ENCODE results near the gene SLAMF1.

- TF ChIP-seq FOS (IDR thresholded peaks at IDR 0.05; ENCODE audit: extremely low read depth, insufficient read length) (no peak), EHMT2 (IDR thresholded peaks at IDR 0.05) (no peak), EZH2 (IDR thresholded peaks at IDR 0.05; ENCODE audit: borderline replicate concordance, low read depth, low read length) (no peak), POLR2AphosphoS5 (IDR thresholded peaks at IDR 0.05; ENCODE audit: control insufficient read depth, insufficient read depth, low read depth, low read length) (no peak), ZNF274 (IDR thresholded peaks at IDR 0.05; ENCODE audit: borderline replicate concordance, low read depth, low read length) (no peak), PATZ1 (CRISPR knock-in tag; IDR thresholded peaks at IDR 0.05; ENCODE audit: borderline replicate concordance) (no peak), ZNF224 (CRISPR knock-in tag; IDR thresholded peaks at IDR 0.05) (no peak), ZBTB17 (CRISPR knock-in tag; IDR thresholded peaks at IDR 0.05) (no peak), CTCF (IDR thresholded peaks at IDR 0.05 in 2 of 3, conservative IDR thresholded peaks at IDR 0.05 in 1 of 3; ENCODE audit: insufficient read depth in 2 of 3, low read depth in 1 of 3, low read length in 3 of 3) (no peak), TSC22D4 (tag; IDR thresholded peaks at IDR 0.05) (no peak), SAP30 (IDR thresholded peaks at IDR 0.05; ENCODE audit: borderline replicate concordance, insufficient read depth, low read depth, low read length, poor library complexity, severe bottlenecking) (no peak), ZNF282 (CRISPR knock-in tag; IDR thresholded peaks at IDR 0.05) (no peak), SP2 (IDR thresholded peaks at IDR 0.05; ENCODE audit: extremely low read depth, low read depth, low read length, poor library complexity, severe bottlenecking) (no peak)
Measured at GRCh38 chr1:160672789-160673695, 26.2 kb upstream of the SLAMF1 start.
